GM23248 (cell line): ENCODE measurements around the gene MRPL24. TPM values are rescaled to one million over a fixed set of nuclear protein-coding genes. Genes with fewer than 3 reads are reported as not detected.

Source experiments
- DNase-seq: peaks from one replicate; pipeline ENCODE4 v3.0.0-alpha.2; 2015
- H2AFZ ChIP-seq: fragments of 200-600 bp; sonication (generic); 2 replicates; pipeline ENCODE4 v1.6.1; 2016; ENCODE audit warnings: antibody characterized with exemption
- H3F3A ChIP-seq: fragments of 200-600 bp; sonication (generic); 2 replicates; pipeline ENCODE4 v1.6.1; 2016; ENCODE audit warnings: mild to moderate bottlenecking, antibody characterized with exemption, mixed run types; ENCODE audit not compliant: insufficient read depth
- H3K27ac ChIP-seq: fragments of 200-600 bp; sonication (generic); 2 replicates; pipeline ENCODE4 v1.5.1; 2016; ENCODE audit warnings: mild to moderate bottlenecking
- H3K27me3 ChIP-seq: fragments of 200-600 bp; sonication (generic); replicated peaks from 2 replicates; pipeline ENCODE4 v1.6.1; 2016; ENCODE audit warnings: mild to moderate bottlenecking; ENCODE audit not compliant: insufficient read depth
- H3K36me3 ChIP-seq: fragments of 200-600 bp; sonication (generic); 2 replicates; pipeline ENCODE4 v1.6.1; 2016; ENCODE audit warnings: low read depth, mild to moderate bottlenecking
- H3K4me1 ChIP-seq: fragments of 200-600 bp; sonication (generic); 2 replicates; pipeline ENCODE4 v1.6.1; 2016; ENCODE audit warnings: mild to moderate bottlenecking; ENCODE audit not compliant: insufficient read depth
- H3K4me2 ChIP-seq: fragments of 200-600 bp; sonication (generic); one replicate; pipeline ENCODE4 v1.6.1; 2016; ENCODE audit warnings: mild to moderate bottlenecking; ENCODE audit not compliant: unreplicated experiment
- H3K4me3 ChIP-seq: fragments of 200-600 bp; sonication (generic); 2 replicates; pipeline ENCODE4 v1.5.1; 2016; ENCODE audit warnings: mild to moderate bottlenecking
- H3K79me2 ChIP-seq: fragments of 200-600 bp; sonication (generic); 2 replicates; pipeline ENCODE4 v1.6.1; 2016; ENCODE audit warnings: mild to moderate bottlenecking; ENCODE audit not compliant: insufficient read depth
- H3K9ac ChIP-seq: fragments of 200-600 bp; sonication (generic); 2 replicates; pipeline ENCODE4 v1.6.1; 2016; ENCODE audit warnings: mild to moderate bottlenecking
- H3K9me2 ChIP-seq: fragments of 200-600 bp; sonication (generic); 2 replicates; pipeline ENCODE4 v1.6.1; 2016; ENCODE audit warnings: mixed run types, mild to moderate bottlenecking, moderate library complexity; ENCODE audit not compliant: insufficient read depth
- H3K9me3 ChIP-seq: fragments of 200-600 bp; sonication (generic); one replicate; pipeline ENCODE4 v1.6.1; 2017; ENCODE audit warnings: low read depth
- H4K20me1 ChIP-seq: fragments of 200-600 bp; sonication (generic); 2 replicates; pipeline ENCODE4 v1.6.0; 2016; ENCODE audit not compliant: insufficient read depth
- EZH2 ChIP-seq: fragments of 200-600 bp; sonication (generic); IDR thresholded peaks from 2 replicates; pipeline ENCODE4 v1.6.1; 2018; ENCODE audit warnings: antibody characterized with exemption, mild to moderate bottlenecking; ENCODE audit not compliant: insufficient read depth, poor library complexity, severe bottlenecking
- EZH2phosphoT487 ChIP-seq: fragments of 200-600 bp; sonication (generic); IDR thresholded peaks from 2 replicates; pipeline ENCODE4 v1.6.1; 2018; ENCODE audit warnings: antibody characterized with exemption, moderate library complexity, mild to moderate bottlenecking, low read depth; ENCODE audit not compliant: insufficient read depth
- WGBS, 2 experiments: methylation state at CpG; one replicate each; pipeline ENCODE4 v1.1.6; 2015 to 2017; ENCODE audit warnings: low lambda C conversion rate in 2 of 2, low coverage in 1 of 2; ENCODE audit errors: missing lambda C conversion rate in 2 of 2; 5-methylcytosine and 5-hydroxymethylcytosine counted together
- in situ Hi-C: fragments of 300-500 bp; cut with MboI; formaldehyde crosslinking; loops from 2 replicates; pipeline ENCODE4 v1.15.0; 2020
- polyA plus RNA-seq: library from polyadenylated mRNA; unstranded; fragments of >200 nt; fragmentation: Nextera tagmentation; extraction: Ambion mirVana; gene quantifications from 2 replicates; pipeline ENCODE4 v1.2.1, GENCODE V29; 2016
- total RNA-seq: library from RNA; depleted of rRNA; stranded (reverse); fragments of >200 nt; shearing (Covaris generic); gene quantifications from 2 replicates; pipeline ENCODE4 v1.2.3, GENCODE V29; 2014

Gene MRPL24
- total and polyA plus RNA-seq, 2 experiments from 2014 or later, result 55.7 to 93.7 TPM

DNA sequence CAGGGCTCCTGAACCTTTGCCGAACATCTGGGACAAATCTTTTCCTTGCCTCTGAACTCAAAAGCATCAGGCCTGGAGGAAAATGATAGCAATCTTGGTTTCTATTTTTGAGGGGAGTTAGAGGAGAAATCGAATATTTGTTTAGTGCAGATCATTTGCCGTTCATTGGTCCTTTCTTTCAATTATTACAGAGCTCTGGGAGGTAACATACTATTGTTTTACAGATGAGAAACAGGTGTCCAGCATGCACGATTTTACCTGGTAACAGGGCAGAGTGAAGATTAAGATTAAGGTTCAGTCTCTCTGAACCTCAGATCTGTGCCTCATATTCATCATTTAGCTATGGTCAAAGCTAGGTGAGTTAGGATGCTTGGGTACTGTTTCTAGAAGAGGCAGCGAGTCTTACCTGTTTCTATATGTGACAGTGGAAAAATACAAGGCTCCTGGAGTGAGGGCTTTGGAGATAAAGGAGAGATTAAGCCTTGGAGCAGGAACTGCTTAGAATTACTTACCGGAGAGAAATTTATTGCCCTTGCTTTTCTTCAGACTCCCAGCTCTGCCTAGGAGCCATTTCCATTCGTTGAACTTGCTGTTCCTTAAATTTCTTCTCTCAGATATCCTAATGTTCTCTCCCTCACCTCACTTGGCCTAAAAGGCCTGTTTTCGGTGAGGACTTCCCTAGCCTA is 27.9 kb upstream of the MRPL24 start:
- Histone ChIP-seq H3K27ac (peak overlapping the region; percentile 93), H4K20me1 (no peaks in the 10 kb centered on the region)

DNA sequence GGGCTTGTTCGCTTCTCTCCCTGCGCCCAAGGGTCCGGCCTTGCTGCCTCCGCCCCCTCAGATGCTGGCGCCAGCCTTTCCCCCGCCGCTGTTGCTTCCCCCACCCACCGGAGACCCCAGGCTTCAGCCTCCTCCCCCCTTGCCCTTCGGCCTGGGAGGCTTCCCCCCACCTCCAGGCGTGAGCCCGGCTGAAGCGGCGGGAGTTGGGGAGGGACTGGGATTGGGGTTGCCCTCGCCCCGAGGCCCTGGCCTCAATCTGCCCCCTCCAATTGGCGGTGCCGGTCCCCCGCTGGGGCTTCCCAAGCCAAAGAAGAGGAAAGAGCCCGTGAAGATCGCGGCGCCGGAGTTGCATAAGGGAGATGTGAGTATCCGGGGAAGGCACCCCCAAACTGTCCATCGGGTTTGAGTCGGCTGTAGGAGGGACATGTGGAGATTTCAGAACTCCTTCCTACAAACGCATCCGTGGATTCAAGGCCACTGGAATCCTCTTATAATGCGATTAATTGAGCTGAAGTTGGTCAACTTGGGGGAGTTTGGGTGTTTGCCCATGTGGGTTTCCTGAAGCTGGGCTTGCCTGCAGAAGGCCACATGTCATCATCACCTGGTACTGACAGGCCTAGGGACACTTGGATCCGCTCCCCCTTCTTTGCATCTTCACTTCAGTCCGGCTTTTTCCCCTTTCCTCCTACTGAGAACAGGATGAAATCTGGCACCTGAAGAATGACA is 27.2 kb upstream of the MRPL24 start:
- TF ChIP-seq EZH2phosphoT487, result no peak
- TF ChIP-seq EZH2, result no peak
- Histone ChIP-seq H2AFZ (peak overlapping the region; percentile 72; the same call in 1 of the 2 replicates), H3K27me3 (no peaks in the 10 kb centered on the region), H3K4me1 (peaks cover 30% of the 10 kb centered on the region), H3K4me3 (peak overlapping the region; percentile 100), H3K4me2 (peak overlapping the region; percentile 92), H3K9me2 (no peaks in the 10 kb centered on the region), H3K9ac (peak overlapping the region; percentile 100), H3F3A (no peaks in the 10 kb centered on the region; the same call in 1 of the 2 replicates), H3K9me3 (no peaks in the 10 kb centered on the region), H4K20me1 (no peaks in the 10 kb centered on the region), H3K27ac (peak overlapping the region; percentile 93), H3K79me2 (peaks cover 70% of the 10 kb centered on the region), H3K36me3 (peaks cover 13% of the 10 kb centered on the region; the same call in 1 of the 2 replicates)
- 1% methylated on average over 23 to 28 of the region's 31 CpGs for WGBS, 2 experiments
- in situ Hi-C loops, result no loop called here
- DNase-seq, result peak; percentile 63

More for the DNA sequence above, 27.9 kb upstream of the MRPL24 start:
- Histone ChIP-seq H3K9ac (peak overlapping the region; percentile 100), H3F3A (no peaks in the 10 kb centered on the region; the same call in 1 of the 2 replicates), H2AFZ (no peak overlapping the region), H3K27me3 (no peaks in the 10 kb centered on the region), H3K9me3 (no peaks in the 10 kb centered on the region), H3K9me2 (no peaks in the 10 kb centered on the region), H3K4me2 (peak overlapping the region; percentile 92), H3K4me3 (peak overlapping the region; percentile 100), H3K79me2 (peaks cover 77% of the 10 kb centered on the region), H3K4me1 (peaks cover 30% of the 10 kb centered on the region), H3K36me3 (peaks cover 13% of the 10 kb centered on the region; the same call in 1 of the 2 replicates)
- 13 to 17% methylated on average over 8 of the region's 8 CpGs for WGBS, 2 experiments
- in situ Hi-C loops, result no loop called here
- no peak for TF ChIP-seq EZH2phosphoT487
- TF ChIP-seq EZH2, result no peak
- no peak for DNase-seq

DNA sequence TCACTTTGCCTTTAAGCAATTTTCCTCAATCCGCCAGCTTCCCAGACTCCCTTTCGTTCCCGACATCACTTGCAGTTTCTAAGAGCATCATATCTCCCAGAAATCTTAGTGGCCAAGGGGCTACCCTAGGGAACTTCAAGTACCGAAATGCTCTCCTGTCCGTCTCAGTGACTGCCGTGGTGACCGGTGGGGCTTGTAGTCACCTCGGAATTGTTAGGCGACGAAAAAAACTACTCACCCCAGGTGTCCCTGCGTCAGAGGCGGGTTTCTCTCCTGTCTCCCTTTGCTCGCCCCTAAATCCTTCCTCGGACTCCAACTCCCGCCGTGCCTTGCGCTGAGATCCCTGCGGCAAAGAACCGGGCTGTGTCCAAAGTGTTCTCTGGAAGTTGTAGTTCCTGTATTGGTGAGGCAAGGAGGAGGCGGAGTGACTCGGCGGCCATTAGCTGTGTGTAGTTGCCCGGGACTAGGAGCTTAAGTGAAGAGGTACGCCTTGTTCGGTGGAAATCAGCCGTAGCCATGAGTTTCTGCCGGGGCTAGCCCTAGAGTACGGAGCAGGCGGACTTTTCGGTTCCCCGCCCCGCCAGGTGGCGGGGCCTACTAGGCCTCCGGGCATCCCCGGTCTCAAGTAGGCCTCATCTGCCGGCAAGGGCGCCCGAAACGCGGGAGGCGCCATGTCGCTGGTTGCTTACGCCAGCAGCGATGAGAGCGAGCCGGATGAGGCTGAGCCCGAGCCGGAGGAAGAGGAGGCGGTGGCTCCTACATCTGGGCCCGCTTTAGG is 26.4 kb upstream of the MRPL24 start, which contains the start of gene PRCC:
Gene PRCC (plus strand): TSS at position 435 of the 778 bp plus-strand sequence. CDS start 237 bp downstream, at position 672.
- 0 to 1% methylated on average over 47 to 49 of the region's 50 CpGs for WGBS, 2 experiments
- H2AFZ ChIP-seq, result peak within 1 kb of the TSS; percentile 95
- no peaks in the 10 kb centered on the region for H4K20me1 ChIP-seq
- H3K9me2 ChIP-seq, result no peaks in the 10 kb centered on the region
- peaks cover 26% of the 10 kb centered on the region for H3K4me1 ChIP-seq
- TF ChIP-seq EZH2phosphoT487, result no peak
- TF ChIP-seq EZH2, result no peak
- no peaks in the 10 kb centered on the region; the same call in 1 of the 2 replicates for H3F3A ChIP-seq
- DNase-seq, result peak; percentile 100
- in situ Hi-C loops, result no loop called here
- peaks cover 9% of the 10 kb centered on the region; the same call in 1 of the 2 replicates for H3K36me3 ChIP-seq
- H3K9me3 ChIP-seq, result no peaks in the 10 kb centered on the region
- H3K79me2 ChIP-seq, result peaks cover 63% of the 10 kb centered on the region
- peak within 1 kb of the TSS; percentile 93 for H3K27ac ChIP-seq
- no peaks in the 10 kb centered on the region for H3K27me3 ChIP-seq
- H3K4me3 ChIP-seq, result peak within 1 kb of the TSS; percentile 100
- peak within 1 kb of the TSS; percentile 100 for H3K9ac ChIP-seq
- peak within 1 kb of the TSS; percentile 97 for H3K4me2 ChIP-seq
